ENCODE results near the gene EPAS1.

Gene EPAS1

GRCh38 chr2:46373238-46373637 lies 76.0 kb downstream of the EPAS1 start:
- TF ChIP-seq POLR2AphosphoS5 (IDR thresholded peaks at IDR 0.05; ENCODE audit: low read depth), result no peak
- TF ChIP-seq GABPA (IDR thresholded peaks at IDR 0.05; ENCODE audit: low read depth), result no peak
- TF ChIP-seq CTCF (IDR thresholded peaks at IDR 0.05; ENCODE audit: insufficient read depth, low read length), result no peak
- no peak for TF ChIP-seq REST (IDR thresholded peaks at IDR 0.05; ENCODE audit: insufficient replicate concordance, low read depth)
- no peak for TF ChIP-seq SPI1 (IDR thresholded peaks at IDR 0.05; ENCODE audit: borderline replicate concordance, low read depth)
- Histone ChIP-seq H3K27ac (replicated peaks) (no peak overlapping the region), H3K27me3 (ENCODE audit: insufficient read depth, poor library complexity, severe bottlenecking) (no peaks in the 10 kb centered on the region), H3K4me3 (replicated peaks; ENCODE audit: insufficient read depth, low read length) (no peak overlapping the region)
- DNase-seq (ENCODE audit: low read depth in 1 of 2, low spot score in 1 of 2), result no peak

DNA sequence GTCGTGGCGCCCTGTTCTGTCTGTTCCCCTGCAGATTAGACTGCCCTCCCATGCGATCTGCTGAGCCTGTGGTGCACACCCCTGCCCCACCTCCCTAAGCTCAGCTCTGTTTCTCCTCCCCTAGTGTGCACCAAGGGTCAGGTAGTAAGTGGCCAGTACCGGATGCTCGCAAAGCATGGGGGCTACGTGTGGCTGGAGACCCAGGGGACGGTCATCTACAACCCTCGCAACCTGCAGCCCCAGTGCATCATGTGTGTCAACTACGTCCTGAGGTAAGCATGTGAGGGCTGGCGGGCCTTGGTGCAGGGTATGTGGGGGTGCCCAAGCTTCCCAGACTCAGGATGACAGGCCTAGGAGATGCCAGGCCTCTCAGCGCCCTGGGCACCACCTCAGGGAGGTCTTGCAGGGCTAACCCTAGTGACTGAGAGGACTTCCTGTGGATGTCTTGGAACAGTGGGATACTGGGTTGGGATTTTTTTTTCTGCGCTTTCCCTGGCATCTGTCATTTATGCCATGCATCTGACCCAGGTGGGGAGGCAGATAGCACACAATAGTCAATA lies 78.4 kb downstream of the EPAS1 start:
- Histone ChIP-seq H3K27ac (replicated peaks) (no peak overlapping the region), H3K27me3 (ENCODE audit: insufficient read depth, poor library complexity, severe bottlenecking) (no peaks in the 10 kb centered on the region), H3K4me3 (replicated peaks; ENCODE audit: insufficient read depth, low read length) (no peak overlapping the region)
- DNase-seq (ENCODE audit: low read depth in 1 of 2, low spot score in 1 of 2), result no peak
- no peak for TF ChIP-seq CTCF (IDR thresholded peaks at IDR 0.05; ENCODE audit: insufficient read depth, low read length)

- TF ChIP-seq SPI1 (IDR thresholded peaks at IDR 0.05; ENCODE audit: borderline replicate concordance, low read depth) (no peak), CTCF (IDR thresholded peaks at IDR 0.05; ENCODE audit: insufficient read depth, low read length) (no peak), POLR2AphosphoS5 (IDR thresholded peaks at IDR 0.05; ENCODE audit: low read depth) (no peak), REST (IDR thresholded peaks at IDR 0.05; ENCODE audit: insufficient replicate concordance, low read depth) (no peak), GABPA (IDR thresholded peaks at IDR 0.05; ENCODE audit: low read depth) (no peak)
Measured at GRCh38 chr2:46376586-46376985, 79.4 kb downstream of the EPAS1 start.

DNA sequence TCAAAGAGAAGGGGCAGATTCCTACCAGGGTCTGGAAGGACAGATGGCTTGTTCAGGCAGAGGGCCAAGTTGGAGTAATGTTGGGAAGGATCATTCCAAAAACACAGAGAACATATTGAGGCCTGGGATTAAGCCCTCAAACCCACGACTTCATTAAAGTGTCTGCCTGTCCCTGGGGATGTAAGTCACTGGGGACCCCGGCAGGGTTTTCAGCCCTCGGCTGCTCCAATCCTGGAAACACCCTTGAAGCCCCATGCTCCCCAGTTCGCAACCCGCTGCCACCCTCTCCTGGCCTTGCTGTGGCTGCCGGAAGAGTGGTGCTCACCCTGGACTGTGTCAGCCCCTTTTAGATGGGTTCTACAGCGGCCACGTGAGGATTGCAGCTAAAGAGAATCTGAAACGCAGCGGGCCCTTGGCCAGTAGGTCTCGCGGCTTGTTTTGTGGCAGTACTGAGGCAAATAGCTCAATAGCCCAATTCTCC lies 79.9 kb downstream of the EPAS1 start:
- no peak overlapping the region for H3K4me3 ChIP-seq (replicated peaks; ENCODE audit: insufficient read depth, low read length)
- H3K27ac ChIP-seq (replicated peaks), result no peak overlapping the region
- no peak for TF ChIP-seq GABPA (IDR thresholded peaks at IDR 0.05; ENCODE audit: low read depth)
- TF ChIP-seq CTCF (IDR thresholded peaks at IDR 0.05; ENCODE audit: insufficient read depth, low read length), result no peak
- TF ChIP-seq REST (IDR thresholded peaks at IDR 0.05; ENCODE audit: insufficient replicate concordance, low read depth), result no peak
- TF ChIP-seq POLR2AphosphoS5 (IDR thresholded peaks at IDR 0.05; ENCODE audit: low read depth), result no peak
- TF ChIP-seq SPI1 (IDR thresholded peaks at IDR 0.05; ENCODE audit: borderline replicate concordance, low read depth), result no peak

More at GRCh38 chr2:46376586-46376985, 79.4 kb downstream of the EPAS1 start:
- no peak overlapping the region for H3K4me3 ChIP-seq (replicated peaks; ENCODE audit: insufficient read depth, low read length)
- H3K27ac ChIP-seq (replicated peaks), result no peak overlapping the region
- H3K27me3 ChIP-seq (ENCODE audit: insufficient read depth, poor library complexity, severe bottlenecking), result no peaks in the 10 kb centered on the region
- no peak for DNase-seq (ENCODE audit: low read depth in 1 of 2, low spot score in 1 of 2)

More for the DNA sequence above, 79.9 kb downstream of the EPAS1 start:
- DNase-seq (ENCODE audit: low read depth in 1 of 2, low spot score in 1 of 2), result no peak
- H3K27me3 ChIP-seq (ENCODE audit: insufficient read depth, poor library complexity, severe bottlenecking), result no peaks in the 10 kb centered on the region

Measured in HL-60 (cell line).